COLO668 (cell line): Measurements from ENCODE around the gene MYL3.

Experiments used
- DNase-seq: peaks from one replicate; lab custom pipeline; 2025; ENCODE audit not compliant: unreplicated experiment; lab: John Stamatoyannopoulos, UW

Gene MYL3

DNA sequence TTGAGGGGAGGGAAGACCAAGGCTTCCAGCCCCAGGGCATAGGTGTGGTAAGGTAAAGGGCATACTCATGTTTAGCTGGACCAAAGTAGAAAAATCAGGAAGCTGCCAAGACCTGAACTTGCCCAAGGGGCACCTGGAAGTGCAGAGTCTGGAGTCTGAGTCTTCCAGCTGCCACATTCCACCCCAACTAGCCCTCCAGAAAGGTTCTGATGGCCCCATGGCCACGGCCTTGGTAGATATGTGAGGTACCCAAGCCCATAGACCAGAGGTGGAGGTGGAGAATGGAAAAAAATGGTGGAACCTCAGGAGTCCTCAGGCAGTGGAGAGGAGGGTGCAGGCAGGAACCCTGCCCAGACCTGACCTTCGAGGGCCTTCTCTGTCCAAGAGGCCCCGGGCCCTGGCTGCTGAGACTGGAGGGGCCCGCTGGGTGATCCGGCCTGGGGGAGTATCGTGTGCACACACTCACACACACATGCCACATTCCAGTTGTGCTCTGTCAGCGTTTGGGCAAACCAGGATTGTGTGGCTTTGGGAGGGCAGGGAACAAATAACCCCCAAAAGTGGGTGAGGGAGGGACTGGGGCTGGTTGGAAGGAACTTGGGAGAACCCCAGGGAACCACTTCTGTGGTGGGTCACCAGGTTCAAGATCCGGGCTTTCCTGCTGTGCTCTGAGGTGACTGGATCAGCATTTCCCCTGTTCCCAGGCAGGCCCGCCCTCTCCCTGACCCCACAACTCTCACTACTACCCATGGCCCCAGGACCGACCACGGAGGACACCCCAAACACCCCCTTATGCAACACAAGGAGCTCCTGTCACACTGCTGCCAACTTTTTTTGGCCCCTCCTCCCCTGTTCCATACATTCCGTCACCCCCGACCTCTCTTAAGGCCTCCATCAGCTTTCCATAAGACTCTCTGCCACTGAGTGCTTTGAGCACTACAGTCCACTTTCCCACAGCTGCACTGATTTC is 11.6 kb downstream of the MYL3 start:
- DNase-seq = no peak

DNA sequence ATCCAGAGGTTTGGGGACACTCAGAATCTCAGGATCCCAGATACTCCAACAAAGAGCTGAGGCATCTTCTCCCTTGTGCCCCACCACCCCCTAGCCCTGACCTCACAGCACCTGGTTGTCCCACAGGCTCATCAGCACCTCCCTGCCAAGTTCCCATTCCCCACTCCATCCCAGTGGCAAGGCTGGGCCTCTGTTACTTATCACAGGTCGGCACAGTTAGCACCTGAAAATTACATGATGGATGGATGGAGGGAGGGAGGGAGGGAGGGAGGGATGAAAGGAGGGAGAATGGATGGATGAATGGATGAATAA is 12.8 kb downstream of the MYL3 start:
- no peak for DNase-seq

DNA sequence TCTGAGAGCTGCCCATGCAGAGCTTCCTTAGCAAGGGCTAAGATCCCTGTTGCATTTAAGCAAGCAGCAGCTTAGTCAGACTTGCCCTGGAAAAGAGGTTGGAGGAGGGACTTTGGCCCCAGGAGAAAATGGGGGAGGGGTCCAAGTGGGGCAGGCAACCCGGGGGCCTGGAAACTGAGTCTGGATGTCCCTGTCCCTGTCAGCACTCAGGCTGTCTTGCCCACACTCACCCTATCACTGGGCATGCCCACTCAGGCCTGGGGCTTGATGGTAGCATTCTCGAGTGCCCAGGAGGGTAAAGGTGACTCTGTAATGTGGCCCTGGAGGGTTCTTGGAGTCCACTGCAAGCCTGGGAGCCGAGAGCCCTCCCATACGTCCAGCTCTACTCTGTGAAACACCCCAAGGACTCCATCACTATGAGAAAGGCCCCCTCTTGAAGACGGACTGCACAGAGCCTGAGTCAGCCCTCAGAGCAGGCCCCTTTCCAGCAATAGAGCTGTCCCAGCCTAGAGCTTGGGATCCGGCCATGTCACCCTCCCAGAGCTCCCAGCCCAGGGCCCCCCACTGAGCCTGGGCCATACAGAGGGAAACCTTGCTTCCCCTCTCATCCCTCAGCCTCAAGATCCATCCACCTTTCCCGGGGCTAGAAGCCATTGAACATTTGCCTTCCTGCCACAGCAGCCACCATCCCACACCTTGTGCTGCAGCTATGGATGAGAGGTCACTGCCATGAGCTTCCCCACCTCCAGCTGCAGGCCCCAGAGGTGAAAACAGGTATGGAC is 13.4 kb downstream of the MYL3 start:
- DNase-seq = no peak

DNA sequence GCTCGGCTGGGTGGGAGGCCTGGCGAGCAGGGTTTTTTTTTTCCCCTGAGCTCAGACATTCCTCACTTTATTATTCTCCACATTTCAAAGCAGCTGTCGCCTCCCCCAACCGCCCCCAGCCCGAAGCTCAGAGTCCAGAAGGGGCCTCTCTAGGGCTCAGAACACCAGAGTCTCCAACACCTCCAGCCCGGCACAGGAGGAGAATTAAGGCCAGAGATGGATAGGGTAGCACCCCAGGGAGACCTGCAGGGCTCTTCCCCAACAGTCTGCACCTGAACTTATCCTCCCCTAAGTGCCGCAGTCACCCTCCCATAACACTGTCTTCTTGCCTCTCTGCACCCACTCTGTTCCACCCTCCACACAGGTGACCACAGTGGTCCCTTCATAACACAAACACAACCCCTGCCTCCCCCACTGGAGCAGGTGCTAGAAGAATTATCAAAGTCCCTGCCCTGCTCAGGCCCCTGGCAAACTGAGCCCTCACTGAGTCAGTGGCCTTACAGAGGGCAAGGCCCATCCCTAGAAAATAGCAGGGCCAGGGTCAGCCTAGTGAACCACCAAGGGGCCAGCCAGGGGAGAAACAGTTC is 14.1 kb downstream of the MYL3 start:
- DNase-seq = no peak

DNA sequence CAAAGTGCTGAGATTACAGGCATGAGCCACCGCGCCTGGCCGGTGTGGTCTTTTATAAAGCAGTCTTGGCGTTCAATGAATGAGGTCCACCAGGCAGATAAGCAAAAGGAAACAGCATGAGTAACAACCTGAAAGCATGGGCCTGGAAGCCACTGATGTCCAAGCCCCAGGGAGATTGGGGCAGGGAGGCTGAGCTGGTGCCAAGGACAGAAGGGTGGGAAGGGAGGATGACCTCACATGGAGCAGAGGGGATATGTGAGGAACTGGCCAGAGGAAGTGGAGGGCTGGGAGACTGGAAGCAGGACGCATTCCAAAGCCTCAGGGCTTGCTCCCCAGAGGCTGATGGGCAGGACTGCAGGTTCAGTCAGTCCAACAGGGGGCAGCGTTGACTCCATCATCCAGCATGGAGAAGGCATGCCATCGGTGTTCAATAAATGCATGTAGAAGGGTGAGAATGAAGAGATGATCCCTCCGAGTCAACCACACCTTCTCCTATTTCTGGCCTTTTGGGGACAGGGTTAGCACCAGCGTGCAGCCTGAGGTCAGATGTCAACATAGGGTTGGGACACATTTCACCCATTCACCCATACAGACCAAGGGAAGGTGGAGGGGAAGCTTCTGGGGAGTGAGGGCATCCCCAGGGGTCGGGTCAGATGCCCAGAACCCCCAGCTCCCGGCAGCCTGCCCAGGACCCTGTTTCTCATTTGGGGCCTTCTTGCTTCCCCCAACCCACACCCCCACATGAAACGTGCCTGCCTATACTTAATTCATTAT is 14.8 kb downstream of the MYL3 start:
- peak; percentile 3 for DNase-seq

- no peak for DNase-seq
Observed at GRCh38 chr3:46847744-46848143, 15.5 kb downstream of the MYL3 start.

DNA sequence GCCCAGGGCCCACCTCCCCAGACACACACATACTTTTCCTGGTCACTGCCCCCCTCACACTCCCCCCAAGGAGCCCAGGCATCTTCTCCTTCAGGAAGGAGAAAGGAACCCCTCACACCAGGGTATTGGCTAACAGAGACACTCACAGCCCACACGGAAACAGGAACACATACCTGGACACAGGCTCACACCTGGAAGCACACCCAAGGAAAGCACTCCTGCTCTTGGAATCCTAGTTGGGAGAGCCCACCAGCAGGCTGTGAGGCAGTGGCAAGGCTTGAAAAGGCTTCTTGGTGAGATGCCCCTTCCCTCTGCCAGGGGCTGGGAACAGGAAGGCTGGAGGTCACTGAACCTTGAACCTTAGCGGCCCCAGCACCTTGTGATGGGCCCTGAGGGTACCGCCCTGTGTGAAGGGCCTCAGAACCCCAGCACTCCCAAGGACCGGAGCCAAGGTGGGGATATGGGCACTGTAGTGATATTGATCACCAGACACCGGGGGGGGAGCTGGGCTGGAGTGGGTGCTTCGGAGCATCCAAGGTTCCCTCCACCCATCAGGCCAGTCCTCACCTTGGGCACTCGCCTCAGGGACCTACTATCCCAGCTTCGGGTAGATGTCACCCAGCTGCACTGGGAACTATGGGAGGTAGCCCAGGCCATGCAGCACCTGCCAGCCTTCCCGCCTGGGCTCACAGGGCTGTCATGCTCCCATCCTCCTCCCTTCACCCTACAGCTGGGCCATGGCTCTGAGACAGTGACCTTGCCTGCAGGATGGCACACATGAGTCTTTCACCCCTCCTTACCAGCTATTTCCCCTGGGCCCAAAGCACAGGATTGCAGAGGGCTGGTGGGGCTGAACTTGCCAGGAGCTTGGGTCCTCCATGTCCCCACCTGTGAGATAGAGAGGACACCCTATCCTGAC is 16.4 kb downstream of the MYL3 start:
- no peak for DNase-seq

- DNase-seq = peak; percentile 54
Observed at GRCh38 chr3:46845860-46846623, 17.2 kb downstream of the MYL3 start.

DNA sequence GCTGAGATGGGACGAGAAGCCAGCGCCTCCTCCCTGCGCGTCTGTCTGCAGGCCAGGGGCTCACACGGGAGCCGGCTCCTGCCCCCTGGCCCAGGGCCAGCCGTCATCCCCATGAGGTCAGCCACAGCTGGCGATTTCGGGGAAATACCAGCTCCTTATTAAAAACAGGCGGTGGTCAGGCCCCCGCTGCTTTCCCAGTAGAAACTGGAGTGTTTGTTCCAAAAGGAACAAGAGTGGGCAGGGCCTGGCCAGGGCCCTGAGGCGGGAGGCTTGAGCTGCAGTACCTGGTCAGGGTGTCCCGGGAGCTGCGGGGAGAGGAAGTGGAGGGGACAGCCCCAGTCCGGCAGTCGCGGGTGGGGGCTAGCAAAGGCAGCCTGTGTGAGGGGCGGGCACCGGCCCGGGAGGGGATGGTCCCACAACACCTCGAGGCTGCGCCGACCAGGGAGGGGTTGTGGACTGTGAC is 17.8 kb downstream of the MYL3 start:
- DNase-seq = peak; percentile 32

- DNase-seq = no peak
Observed at GRCh38 chr3:46844881-46845312, 18.3 kb downstream of the MYL3 start.

DNA sequence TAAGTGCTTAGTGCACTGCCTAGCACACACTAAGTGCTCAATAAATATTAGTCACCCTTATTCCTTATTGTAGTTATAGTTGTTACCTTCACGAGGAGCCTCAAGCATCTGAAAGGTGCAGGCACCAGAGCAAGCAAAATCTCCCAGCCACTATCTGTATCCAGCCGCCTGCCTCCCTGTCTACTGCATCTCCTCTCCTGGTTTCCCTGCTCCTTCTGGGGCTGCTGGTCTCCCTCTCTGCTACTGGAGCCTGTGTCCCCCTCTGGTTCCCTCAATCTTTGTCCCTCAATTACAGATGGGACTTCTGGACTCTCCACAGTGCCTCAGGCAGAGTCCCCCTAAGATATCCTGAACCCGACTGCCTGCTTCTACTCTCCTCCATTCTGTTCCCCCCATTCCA is 18.8 kb downstream of the MYL3 start:
- no peak for DNase-seq

- DNase-seq = no peak
Observed at GRCh38 chr3:46843508-46843907, 19.7 kb downstream of the MYL3 start.

DNA sequence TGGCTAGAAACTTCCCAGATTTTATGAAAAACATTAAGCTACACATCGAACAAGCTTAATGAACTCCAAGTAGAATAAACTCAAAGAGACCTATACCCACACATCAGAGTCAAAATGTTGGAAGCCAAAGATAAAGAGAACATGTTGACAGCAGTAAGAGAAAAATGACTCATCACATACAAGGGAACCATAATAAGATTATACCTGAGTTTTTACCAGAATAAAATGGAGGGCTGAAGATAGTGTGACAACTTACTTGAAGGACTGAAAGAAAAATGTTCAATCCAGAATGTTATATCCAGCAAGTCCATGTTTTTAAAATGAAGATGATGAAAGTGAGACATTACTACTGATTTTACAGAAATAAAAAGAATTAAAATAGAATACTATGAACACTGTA is 22.8 kb downstream of the MYL3 start:
- DNase-seq = no peak

- DNase-seq = no peak
Observed at GRCh38 chr3:46838301-46838700, 24.9 kb downstream of the MYL3 start.

GRCh38 chr3:46835491-46835890 is 27.8 kb downstream of the MYL3 start:
- no peak for DNase-seq

- DNase-seq = no peak
Observed at GRCh38 chr3:46835054-46835453, 28.2 kb downstream of the MYL3 start.

DNA sequence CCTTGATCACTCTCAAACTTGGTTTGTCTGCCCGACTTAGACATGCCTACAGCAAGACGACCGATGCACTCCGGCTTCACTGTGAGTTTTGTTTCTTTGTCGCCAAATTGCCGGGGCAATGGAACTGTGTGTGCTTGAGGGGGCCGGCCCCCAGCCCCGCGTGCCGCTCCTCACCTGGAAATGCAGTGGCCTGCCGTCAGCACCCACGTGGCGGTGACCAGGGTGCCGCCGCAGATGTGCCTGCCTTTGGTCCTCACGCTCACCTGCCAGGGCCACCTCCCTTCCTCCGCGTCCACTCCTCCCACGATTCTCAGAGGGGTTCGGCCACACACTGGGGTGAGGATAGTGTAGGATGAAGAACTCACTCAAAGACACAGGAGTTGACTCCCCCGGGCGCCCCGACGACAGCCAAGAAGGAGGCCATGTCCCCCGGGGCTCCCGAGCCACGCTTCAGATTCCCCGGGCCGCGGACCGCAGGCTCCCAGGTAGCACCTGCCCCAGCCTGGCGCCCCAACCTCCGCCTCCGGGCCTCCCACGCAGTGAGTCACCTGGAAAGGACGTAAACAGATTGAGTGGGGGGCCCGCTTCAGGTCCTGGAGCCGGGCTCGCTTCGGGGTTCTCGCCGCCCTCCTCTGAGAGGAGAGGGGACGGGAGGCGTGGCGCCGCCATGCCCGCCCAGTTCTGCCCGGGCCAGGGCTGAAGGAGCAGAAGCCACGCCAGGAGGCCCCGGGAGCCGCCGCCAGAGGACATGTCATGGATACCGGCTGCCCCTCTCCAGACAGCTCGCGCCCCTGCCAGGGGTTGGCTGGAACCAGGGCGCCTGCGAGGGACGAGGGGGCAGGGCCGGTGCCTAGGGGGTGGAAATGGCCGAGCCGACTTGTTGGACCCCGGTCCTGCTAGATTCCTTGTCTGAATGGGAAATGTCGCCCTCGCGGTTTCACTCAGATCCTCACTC is 29.6 kb downstream of the MYL3 start:
- DNase-seq = no peak

DNA sequence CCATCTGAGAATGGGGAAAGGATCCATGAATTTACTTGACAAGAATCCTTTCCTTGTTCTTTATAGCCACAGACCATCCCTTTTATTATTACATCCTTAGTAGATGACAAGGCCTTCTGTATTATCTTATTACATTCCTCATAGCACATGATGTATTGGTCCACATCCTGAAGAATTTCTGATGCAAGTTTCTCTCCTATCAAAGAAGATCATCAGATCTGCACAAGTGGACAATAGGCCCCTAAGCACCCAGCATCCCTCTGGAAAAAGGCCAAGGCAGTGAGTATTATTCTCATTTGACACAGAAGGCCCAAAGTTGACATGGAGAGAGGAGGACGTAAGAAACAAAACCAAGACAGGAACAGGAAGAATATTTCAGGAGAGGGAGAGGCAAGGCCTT is 31.4 kb downstream of the MYL3 start:
- DNase-seq = no peak
